HEK293T (cell line): ENCODE data around the gene COL28A1.
A peak's percentile ranks its signal among the peaks of the same experiment; 100 is the strongest.

Experiments used
- CTCF ChIA-PET: fragments of 350-600 bp; formaldehyde crosslinking; extraction: SDS; loops from one replicate; lab custom pipeline; 2021; ENCODE audit warnings: antibody characterized with exemption, inconsistent platforms; lab: Yijun Ruan, JAX
- POLR2A ChIA-PET: fragments of 350-600 bp; formaldehyde crosslinking; extraction: SDS; loops from one replicate; lab custom pipeline; 2020; ENCODE audit warnings: antibody characterized with exemption, inconsistent platforms; lab: Yijun Ruan, JAX
- DNase-seq: peaks from one replicate; pipeline ENCODE4 v3.0.0; 2012; ENCODE audit warnings: mixed read lengths; ENCODE audit errors: extremely low spot score
- ARNT ChIP-seq: fragments of 450-650 bp; IDR thresholded peaks from 2 replicates; pipeline ENCODE4 v1.6.1; 2017; ENCODE audit warnings: mild to moderate bottlenecking
- BHLHE40 ChIP-seq: fragments of 450-650 bp; IDR thresholded peaks from 2 replicates; pipeline ENCODE4 v1.6.1; 2016; ENCODE audit warnings: mild to moderate bottlenecking, moderate library complexity, borderline replicate concordance
- CTBP1 ChIP-seq: fragments of 450-650 bp; IDR thresholded peaks from 2 replicates; pipeline ENCODE4 v1.6.1; 2016; ENCODE audit warnings: borderline replicate concordance
- ELF4 ChIP-seq: fragments of 450-650 bp; IDR thresholded peaks from 2 replicates; pipeline ENCODE4 v1.6.1; 2017; ENCODE audit warnings: antibody characterized with exemption
- FOXA1 ChIP-seq: fragments of 450-650 bp; IDR thresholded peaks from 2 replicates; pipeline ENCODE4 v1.6.1; 2016; ENCODE audit warnings: mild to moderate bottlenecking
- FOXK2 ChIP-seq: fragments of 450-650 bp; IDR thresholded peaks from 2 replicates; pipeline ENCODE4 v1.6.1; 2016; ENCODE audit warnings: mild to moderate bottlenecking
- FOXM1 ChIP-seq: fragments of 450-650 bp; IDR thresholded peaks from 2 replicates; pipeline ENCODE4 v1.6.1; 2017; ENCODE audit warnings: mild to moderate bottlenecking, borderline replicate concordance
- HDGF ChIP-seq: fragments of 450-650 bp; IDR thresholded peaks from 2 replicates; pipeline ENCODE4 v1.6.1; 2017; ENCODE audit warnings: antibody characterized with exemption, borderline replicate concordance
- L3MBTL2 ChIP-seq: fragments of 450-650 bp; conservative IDR thresholded peaks from 2 replicates; pipeline ENCODE4 v1.6.1; 2016; ENCODE audit warnings: mild to moderate bottlenecking
- LEF1 ChIP-seq: fragments of 450-650 bp; IDR thresholded peaks from 2 replicates; pipeline ENCODE4 v1.6.1; 2017; ENCODE audit warnings: mild to moderate bottlenecking, borderline replicate concordance
- NFRKB ChIP-seq: fragments of 450-650 bp; IDR thresholded peaks from 2 replicates; pipeline ENCODE4 v1.6.1; 2016; ENCODE audit warnings: mild to moderate bottlenecking, moderate library complexity
- SP1 ChIP-seq: fragments of 450-650 bp; IDR thresholded peaks from 2 replicates; pipeline ENCODE4 v1.6.1; 2017
- SUZ12 ChIP-seq: fragments of 450-650 bp; IDR thresholded peaks from 2 replicates; pipeline ENCODE4 v1.6.1; 2016; ENCODE audit warnings: mild to moderate bottlenecking
- TARDBP ChIP-seq: fragments of 450-650 bp; IDR thresholded peaks from 2 replicates; pipeline ENCODE4 v1.6.1; 2016
- ZNF384 ChIP-seq: fragments of 450-650 bp; IDR thresholded peaks from 2 replicates; pipeline ENCODE4 v1.6.1; 2016
- TF ChIP-seq, protein P1 (sequence below): fragments of 450-650 bp; IDR thresholded peaks from 2 replicates; pipeline ENCODE4 v1.6.1; 2016

The COL28A1 gene

DNA sequence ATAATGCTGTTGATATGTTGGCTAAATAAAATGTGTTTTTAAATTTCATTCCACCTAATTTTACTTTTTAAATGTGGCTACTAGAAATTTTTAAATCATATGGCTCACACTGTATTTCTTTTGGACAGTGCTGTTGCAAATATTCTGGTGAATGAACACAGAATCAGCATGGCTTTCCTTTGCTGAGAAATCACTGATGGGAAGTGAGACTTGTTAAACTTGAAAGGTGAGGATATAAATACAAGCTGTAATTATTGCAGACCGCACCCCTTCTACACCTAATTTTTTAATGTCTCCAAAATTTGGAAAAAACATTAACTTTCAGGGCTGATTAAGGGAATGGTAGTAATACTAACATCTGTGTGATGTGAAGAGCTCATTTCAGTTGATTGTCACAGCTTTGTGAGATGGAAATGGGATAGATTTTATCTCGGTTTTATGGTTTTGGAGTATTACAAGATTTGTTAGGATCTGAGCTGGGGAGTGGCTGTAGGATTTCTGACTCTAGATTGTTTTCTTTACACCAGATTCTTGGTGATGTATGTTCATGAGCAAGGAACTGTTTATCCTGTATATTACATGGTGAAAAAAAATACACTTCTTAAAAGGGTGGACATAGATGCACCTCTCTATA is 32.3 kb upstream of the COL28A1 start:
- ChIA-PET CTCF (no interaction called here), POLR2A (no interaction called here)
- DNase-seq: no peak
- TF ChIP-seq LEF1 (no peak), FOXM1 (no peak), HDGF (no peak), BHLHE40 (no peak), ELF4 (no peak), SP1 (no peak), NFRKB (no peak), L3MBTL2 (no peak), ARNT (no peak), TARDBP (no peak), FOXK2 (no peak), FOXA1 (no peak), ZNF384 (no peak), CTBP1 (no peak), SUZ12 (no peak)
- TF ChIP-seq, protein P1, sequence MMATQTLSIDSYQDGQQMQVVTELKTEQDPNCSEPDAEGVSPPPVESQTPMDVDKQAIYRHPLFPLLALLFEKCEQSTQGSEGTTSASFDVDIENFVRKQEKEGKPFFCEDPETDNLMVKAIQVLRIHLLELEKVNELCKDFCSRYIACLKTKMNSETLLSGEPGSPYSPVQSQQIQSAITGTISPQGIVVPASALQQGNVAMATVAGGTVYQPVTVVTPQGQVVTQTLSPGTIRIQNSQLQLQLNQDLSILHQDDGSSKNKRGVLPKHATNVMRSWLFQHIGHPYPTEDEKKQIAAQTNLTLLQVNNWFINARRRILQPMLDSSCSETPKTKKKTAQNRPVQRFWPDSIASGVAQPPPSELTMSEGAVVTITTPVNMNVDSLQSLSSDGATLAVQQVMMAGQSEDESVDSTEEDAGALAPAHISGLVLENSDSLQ: no peak

DNA sequence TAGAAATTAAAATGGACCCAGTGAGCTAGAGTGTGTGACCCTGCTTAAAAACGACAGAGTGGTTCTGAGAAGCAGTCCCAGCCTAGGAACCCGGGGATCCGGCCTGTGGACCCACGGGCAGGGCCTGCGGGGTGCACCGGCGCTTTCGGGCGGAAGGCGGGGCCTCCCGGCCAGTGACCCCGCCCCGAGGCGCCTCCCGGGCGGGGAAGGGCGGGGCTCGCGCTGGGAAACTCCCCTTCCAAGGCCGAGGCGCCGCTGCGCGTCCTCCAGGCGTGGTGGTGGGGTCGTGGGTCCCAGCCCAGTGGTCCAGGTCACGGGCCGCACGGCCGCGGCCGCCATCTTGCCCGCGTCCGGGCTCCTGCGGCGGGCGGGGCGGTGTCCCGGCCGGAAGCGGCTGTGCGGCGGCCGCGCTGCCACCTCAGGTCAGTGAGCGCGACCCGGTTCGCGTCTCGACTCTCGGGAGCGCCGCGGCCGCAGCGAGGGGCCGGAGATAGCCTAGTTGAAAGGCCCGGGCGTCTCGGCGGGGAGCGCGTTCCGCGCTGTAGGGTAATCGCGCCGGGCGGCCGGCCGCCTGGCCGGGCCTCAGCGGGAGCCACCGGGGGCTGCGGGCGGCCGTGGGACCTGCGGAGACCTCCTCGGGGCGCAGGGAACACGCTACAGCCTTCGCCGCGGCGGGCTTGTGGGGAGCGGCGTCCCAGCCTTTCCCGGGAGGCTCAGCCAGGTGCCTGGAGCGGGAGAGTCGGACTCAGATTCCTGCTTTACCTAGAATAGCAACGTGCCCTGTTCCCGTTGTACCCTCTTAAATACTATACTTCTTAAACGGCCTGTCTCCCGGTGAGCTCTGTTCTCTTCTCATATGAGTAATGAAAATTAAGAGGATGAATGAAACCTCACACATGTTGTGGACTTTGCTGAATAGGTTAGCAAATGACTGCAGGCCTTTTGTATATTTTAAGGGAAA is 31.3 kb upstream of the COL28A1 start, which contains the start of gene MIOS:
Gene MIOS (plus strand): TSS at position 234 of the 961 bp plus-strand sequence. CDS start 5,592 bp downstream, outside the sequence.
- ChIA-PET POLR2A (interaction anchor here (0.6 kb wide), 1 partner anchor 1061 kb away, joined by 4 read pairs; no protein-coding TSS in a partner anchor), CTCF (no interaction called here)
- TF ChIP-seq ZNF384: no peak
- no peak for TF ChIP-seq NFRKB
- no peak for TF ChIP-seq TARDBP
- TF ChIP-seq ARNT: no peak
- no peak for TF ChIP-seq ELF4
- no peak for TF ChIP-seq FOXA1
- no peak for TF ChIP-seq SP1
- TF ChIP-seq HDGF: no peak
- TF ChIP-seq SUZ12: no peak
- TF ChIP-seq CTBP1: no peak
- no peak for TF ChIP-seq BHLHE40
- TF ChIP-seq FOXM1: no peak
- TF ChIP-seq LEF1: no peak
- no peak for TF ChIP-seq FOXK2
- TF ChIP-seq, protein P1: no peak
- no peak for TF ChIP-seq L3MBTL2
- peak; percentile 85 for DNase-seq

DNA sequence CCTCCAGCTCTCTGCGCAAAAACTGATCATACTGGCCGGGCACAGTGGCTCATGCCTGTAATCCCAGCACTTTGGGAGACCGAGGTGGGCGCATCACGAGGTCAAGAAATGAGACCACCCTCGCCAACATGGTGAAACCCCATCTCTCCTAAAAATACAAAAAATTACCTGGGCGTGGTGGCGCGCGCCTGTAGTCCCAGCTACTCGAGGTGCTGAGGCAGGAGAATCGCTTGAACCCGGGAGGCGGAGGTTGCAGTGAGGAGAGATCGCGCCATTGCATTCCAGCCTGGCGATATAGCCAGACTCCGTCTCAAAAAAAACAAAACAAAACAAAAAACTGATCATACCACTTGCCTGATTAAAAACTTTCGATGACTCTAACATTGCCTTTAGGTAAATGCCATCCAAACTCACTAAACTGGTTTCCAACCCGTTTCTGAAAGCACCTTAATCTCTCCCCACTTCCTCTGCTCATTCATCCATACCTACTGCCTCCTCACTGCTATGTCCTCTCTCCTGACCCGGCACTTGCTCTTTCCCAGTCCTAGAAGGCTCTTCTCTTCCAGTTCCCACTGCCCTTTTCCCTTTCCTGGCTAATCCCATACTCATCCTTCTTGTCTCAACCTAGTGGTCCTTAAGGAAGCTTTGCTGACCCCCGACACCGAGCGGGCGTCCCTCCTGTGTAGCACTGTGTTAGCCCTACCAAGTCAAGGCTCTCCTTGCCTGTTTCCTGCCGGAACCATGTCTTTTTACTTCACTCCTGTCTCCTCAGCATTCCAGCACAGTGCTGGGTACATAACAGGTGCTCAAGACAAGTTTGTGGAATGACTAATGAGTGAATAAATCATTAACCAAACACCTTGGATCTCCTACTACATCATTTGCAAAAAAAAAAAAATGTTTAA is 30.3 kb upstream of the COL28A1 start:
- CTCF ChIA-PET: no interaction called here
- POLR2A ChIA-PET: interaction anchor here (0.6 kb wide), 1 partner anchor 1060 kb away, joined by 4 read pairs; no protein-coding TSS in a partner anchor
- no peak for DNase-seq
- TF ChIP-seq CTBP1 (no peak), FOXA1 (no peak), L3MBTL2 (no peak), BHLHE40 (no peak), FOXK2 (no peak), SUZ12 (no peak), ARNT (no peak), HDGF (no peak), LEF1 (no peak), TARDBP (no peak), ELF4 (no peak), NFRKB (no peak), SP1 (no peak), ZNF384 (no peak), FOXM1 (no peak)
- TF ChIP-seq, protein P1: no peak

DNA sequence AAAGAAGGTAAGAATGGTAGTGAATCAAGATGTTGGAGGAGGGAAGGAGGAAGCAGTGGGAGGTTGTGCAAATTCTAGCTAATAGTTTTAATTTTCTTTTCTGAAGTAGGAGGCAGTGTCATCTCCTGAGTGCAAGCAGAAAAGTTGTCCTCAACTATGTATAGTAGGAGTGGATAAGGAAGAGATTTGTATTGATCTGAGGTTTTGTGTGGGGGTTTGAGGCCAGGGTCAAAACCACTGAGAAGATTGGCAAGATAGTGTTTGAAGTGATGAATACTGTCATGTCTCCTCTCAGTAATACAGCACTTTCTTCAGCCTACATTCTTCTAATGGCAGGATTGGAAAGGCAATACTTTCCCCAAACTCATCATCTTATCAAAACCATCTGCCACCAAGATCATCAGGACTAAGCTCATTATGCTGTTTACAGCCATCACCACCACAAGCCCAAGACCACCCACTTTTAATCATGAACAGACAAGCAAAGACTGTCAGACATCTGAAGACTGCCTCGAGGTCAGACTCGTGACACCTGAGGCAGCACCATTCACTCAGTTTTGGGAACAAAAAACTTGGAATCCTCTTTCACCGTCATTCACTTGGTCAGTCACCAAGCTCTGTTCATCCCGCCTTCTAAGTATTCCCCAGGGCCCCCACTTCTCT is 29.5 kb upstream of the COL28A1 start:
- TF ChIP-seq TARDBP (no peak), LEF1 (no peak), NFRKB (no peak), FOXA1 (no peak), SUZ12 (no peak), L3MBTL2 (no peak), SP1 (no peak), BHLHE40 (no peak), ARNT (no peak), FOXK2 (no peak)
- TF ChIP-seq, protein P1: no peak
- ChIA-PET POLR2A (interaction anchor here (1.6 to 2.0 kb wide), 2 partner anchors 10 to 75 kb away, joined by 4 to 9 read pairs; partner anchors contain the start of gene UMAD1), CTCF (no interaction called here)
- DNase-seq: no peak
